Measurements from ENCODE around the gene PCDHA10.
"Not testable (repeated sequence)": the region's sequence is repeated elsewhere in the genome, so short reads cannot be mapped to it uniquely, and the experiment has no call there.

PCDHA10 gene, protein sequence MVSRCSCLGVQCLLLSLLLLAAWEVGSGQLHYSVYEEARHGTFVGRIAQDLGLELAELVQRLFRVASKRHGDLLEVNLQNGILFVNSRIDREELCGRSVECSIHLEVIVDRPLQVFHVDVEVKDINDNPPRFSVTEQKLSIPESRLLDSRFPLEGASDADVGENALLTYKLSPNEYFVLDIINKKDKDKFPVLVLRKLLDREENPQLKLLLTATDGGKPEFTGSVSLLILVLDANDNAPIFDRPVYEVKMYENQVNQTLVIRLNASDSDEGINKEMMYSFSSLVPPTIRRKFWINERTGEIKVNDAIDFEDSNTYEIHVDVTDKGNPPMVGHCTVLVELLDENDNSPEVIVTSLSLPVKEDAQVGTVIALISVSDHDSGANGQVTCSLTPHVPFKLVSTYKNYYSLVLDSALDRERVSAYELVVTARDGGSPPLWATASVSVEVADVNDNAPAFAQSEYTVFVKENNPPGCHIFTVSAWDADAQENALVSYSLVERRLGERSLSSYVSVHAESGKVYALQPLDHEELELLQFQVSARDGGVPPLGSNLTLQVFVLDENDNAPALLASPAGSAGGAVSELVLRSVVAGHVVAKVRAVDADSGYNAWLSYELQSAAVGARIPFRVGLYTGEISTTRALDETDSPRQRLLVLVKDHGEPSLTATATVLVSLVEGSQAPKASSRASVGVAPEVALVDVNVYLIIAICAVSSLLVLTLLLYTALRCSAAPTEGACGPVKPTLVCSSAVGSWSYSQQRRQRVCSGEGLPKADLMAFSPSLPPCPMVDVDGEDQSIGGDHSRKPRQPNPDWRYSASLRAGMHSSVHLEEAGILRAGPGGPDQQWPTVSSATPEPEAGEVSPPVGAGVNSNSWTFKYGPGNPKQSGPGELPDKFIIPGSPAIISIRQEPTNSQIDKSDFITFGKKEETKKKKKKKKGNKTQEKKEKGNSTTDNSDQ

GRCh38 chr5:140855772-140856674 is at the start of gene PCDHA10:
TSS of gene PCDHA10 (plus strand) at chr5:140855897. CDS start at chr5:140856049, 152 bp downstream.
- DNase-seq (ENCODE audit: low read depth in 2 of 2), result no peak

- DNase-seq (ENCODE audit: low read depth in 2 of 2), result no peak
Measured at GRCh38 chr5:140806834-140807775, 48.6 kb upstream of the PCDHA10 start, which contains the start of gene PCDHA4. TSS of gene PCDHA4 (plus strand) at chr5:140807068.

DNA sequence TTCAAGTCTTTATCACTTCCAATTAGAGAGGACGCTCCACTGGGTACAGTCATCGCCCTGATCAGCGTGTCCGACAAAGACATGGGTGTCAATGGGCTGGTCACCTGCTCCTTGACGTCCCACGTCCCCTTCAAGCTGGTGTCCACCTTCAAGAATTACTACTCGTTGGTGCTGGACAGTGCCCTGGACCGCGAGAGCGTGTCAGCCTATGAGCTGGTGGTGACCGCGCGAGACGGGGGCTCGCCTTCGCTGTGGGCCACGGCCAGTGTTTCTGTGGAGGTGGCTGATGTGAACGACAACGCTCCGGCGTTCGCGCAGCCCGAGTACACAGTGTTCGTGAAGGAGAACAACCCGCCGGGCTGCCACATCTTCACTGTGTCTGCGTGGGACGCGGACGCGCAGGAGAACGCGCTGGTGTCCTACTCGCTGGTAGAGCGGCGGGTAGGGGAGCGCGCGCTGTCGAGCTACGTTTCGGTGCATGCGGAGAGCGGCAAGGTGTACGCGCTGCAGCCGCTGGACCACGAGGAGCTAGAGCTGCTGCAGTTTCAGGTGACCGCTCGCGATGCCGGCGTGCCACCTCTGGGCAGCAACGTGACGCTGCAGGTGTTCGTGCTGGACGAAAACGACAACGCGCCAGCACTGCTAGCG is 47.3 kb upstream of the PCDHA10 start:
- DNase-seq (ENCODE audit: low read depth in 2 of 2), result not testable (repeated sequence)

- DNase-seq (ENCODE audit: low read depth in 2 of 2), result no peak
Measured at GRCh38 chr5:140808889-140809291, 46.8 kb upstream of the PCDHA10 start.

GRCh38 chr5:140821375-140822280 is 34.1 kb upstream of the PCDHA10 start, which contains the start of gene PCDHA5:
TSS of gene PCDHA5 (plus strand) at chr5:140821613.
- no peak for DNase-seq (ENCODE audit: low read depth in 2 of 2)

DNA sequence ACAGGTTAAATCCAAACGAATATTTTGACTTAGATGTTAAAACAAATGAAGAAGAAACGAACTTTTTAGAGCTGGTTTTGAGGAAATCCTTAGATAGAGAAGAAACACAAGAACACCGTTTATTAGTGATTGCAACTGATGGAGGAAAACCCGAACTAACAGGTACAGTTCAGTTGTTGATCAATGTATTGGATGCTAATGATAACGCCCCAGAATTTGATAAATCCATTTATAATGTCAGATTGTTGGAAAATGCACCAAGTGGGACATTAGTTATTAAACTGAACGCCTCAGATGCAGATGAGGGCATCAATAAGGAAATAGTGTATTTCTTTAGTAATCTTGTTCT is 33.4 kb upstream of the PCDHA10 start:
- no peak for DNase-seq (ENCODE audit: low read depth in 2 of 2)

- DNase-seq (ENCODE audit: low read depth in 2 of 2), result not testable (repeated sequence)
Measured at GRCh38 chr5:140822969-140823368, 32.7 kb upstream of the PCDHA10 start.

DNA sequence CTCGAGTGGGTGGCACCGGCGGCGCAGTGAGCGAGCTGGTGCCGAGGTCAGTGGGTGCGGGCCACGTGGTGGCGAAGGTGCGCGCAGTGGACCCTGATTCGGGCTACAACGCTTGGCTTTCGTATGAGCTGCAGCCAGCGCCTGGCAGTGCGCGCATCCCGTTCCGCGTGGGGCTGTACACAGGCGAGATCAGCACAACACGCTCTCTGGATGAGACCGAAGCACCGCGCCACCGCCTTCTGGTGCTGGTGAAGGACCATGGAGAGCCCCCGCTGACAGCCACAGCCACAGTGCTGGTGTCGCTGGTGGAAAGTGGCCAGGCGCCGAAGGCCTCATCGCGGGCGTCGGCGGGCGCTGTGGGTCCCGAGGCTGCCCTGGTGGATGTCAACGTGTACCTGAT is 32.2 kb upstream of the PCDHA10 start:
- no peak for DNase-seq (ENCODE audit: low read depth in 2 of 2)

- DNase-seq (ENCODE audit: low read depth in 2 of 2), result no peak
Measured at GRCh38 chr5:140827704-140828361, 27.9 kb upstream of the PCDHA10 start, which contains the start of gene PCDHA6. TSS of gene PCDHA6 (plus strand) at chr5:140827960. CDS start at chr5:140828092, 132 bp downstream.

- no peak for DNase-seq (ENCODE audit: low read depth in 2 of 2)
Measured at GRCh38 chr5:140828362-140828737, 27.3 kb upstream of the PCDHA10 start.

GRCh38 chr5:140829511-140830501 is 25.9 kb upstream of the PCDHA10 start:
- not testable (repeated sequence) for DNase-seq (ENCODE audit: low read depth in 2 of 2)

- no peak for DNase-seq (ENCODE audit: low read depth in 2 of 2)
Measured at GRCh38 chr5:140833993-140834392, 21.7 kb upstream of the PCDHA10 start, which contains the start of gene PCDHA7. TSS of gene PCDHA7 (plus strand) at chr5:140834269. CDS start at chr5:140834384, 115 bp downstream.

DNA sequence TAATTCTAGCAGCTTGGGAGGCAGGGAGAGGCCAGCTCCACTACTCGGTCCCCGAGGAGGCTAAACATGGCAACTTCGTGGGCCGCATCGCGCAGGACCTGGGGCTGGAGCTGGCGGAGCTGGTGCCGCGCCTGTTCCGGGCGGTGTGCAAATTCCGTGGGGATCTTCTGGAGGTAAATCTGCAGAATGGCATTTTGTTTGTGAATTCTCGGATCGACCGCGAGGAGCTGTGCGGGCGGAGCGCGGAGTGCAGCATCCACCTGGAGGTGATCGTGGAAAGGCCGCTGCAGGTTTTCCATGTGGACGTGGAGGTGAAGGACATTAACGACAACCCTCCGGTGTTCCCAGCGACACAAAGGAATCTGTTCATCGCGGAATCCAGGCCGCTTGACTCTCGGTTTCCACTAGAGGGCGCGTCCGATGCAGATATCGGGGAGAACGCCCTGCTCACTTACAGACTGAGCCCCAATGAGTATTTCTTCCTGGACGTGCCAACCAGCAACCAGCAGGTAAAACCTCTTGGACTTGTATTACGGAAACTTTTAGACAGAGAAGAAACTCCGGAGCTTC is 21.2 kb upstream of the PCDHA10 start:
- DNase-seq (ENCODE audit: low read depth in 2 of 2), result not testable (repeated sequence)

- no peak for DNase-seq (ENCODE audit: low read depth in 2 of 2)
Measured at GRCh38 chr5:140835622-140836510, 19.8 kb upstream of the PCDHA10 start.

Data from stimulated activated CD4-positive, alpha-beta T cell treated with anti-CD3 and anti-CD28 coated beads, Interleukin-1b, Interleukin-23, amount 100 ng/mL, for 1 hour (primary cell).